MCF 10A (cell line): ENCODE results near the gene SLC1A4. TPM values are rescaled to one million over a fixed set of nuclear protein-coding genes. Genes with fewer than 3 reads are reported as not detected.
A peak's percentile ranks its signal among the peaks of the same experiment; 100 is the strongest.

Experiments
- BruUV-seq: library from RNA; stranded (reverse); fragments of 400-500 nt; replicated peaks from 2 replicates; lab custom pipeline; 2021; lab: Mats Ljungman, UMichigan
- CTCF ChIA-PET: fragments of 300-600 bp; sonication (Branson Sonifier 250); formaldehyde crosslinking; extraction: SDS; loops from one replicate; lab custom pipeline; 2021; ENCODE audit warnings: antibody characterized with exemption, inconsistent platforms; lab: Yijun Ruan, JAX
- POLR2A ChIA-PET: fragments of 300-600, 350-650 bp; sonication (Branson Sonifier 250); formaldehyde crosslinking; extraction: SDS; loops from one replicate; lab custom pipeline; 2020; ENCODE audit warnings: antibody characterized with exemption, inconsistent platforms; lab: Yijun Ruan, JAX
- DNase-seq: peaks from one replicate; pipeline ENCODE4 v3.0.0-alpha.2; 2018; ENCODE audit not compliant: unreplicated experiment
- H3K27ac Mint-ChIP-seq: one replicate; pipeline ENCODE4 v1.8.0; 2022; ENCODE audit warnings: mild to moderate bottlenecking, low read depth, mixed read lengths; ENCODE audit not compliant: unreplicated experiment
- H3K27me3 Mint-ChIP-seq: one replicate; pipeline ENCODE4 v1.8.0; 2022; ENCODE audit warnings: mixed read lengths; ENCODE audit not compliant: insufficient read depth, unreplicated experiment
- H3K36me3 Mint-ChIP-seq: one replicate; pipeline ENCODE4 v1.8.0; 2022; ENCODE audit warnings: mild to moderate bottlenecking, moderate library complexity, mixed read lengths; ENCODE audit not compliant: insufficient read depth, unreplicated experiment
- H3K4me1 Mint-ChIP-seq: one replicate; pipeline ENCODE4 v1.8.0; 2022; ENCODE audit warnings: mixed read lengths; ENCODE audit not compliant: insufficient read depth, unreplicated experiment
- H3K4me3 Mint-ChIP-seq: one replicate; pipeline ENCODE4 v1.8.0; 2022; ENCODE audit warnings: mild to moderate bottlenecking, moderate library complexity, mixed read lengths; ENCODE audit not compliant: unreplicated experiment
- H3K9me3 Mint-ChIP-seq: one replicate; pipeline ENCODE4 v1.8.0; 2022; ENCODE audit warnings: mixed read lengths; ENCODE audit not compliant: unreplicated experiment
- CTCF ChIP-seq: fragments of 200-600 bp; IDR thresholded peaks from one replicate; pipeline ENCODE4 v1.8.0; 2022; ENCODE audit warnings: antibody characterized with exemption, mild to moderate bottlenecking; ENCODE audit not compliant: unreplicated experiment
- intact Hi-C: fragments of 100-400 bp; cut with micrococcal nuclease; formaldehyde crosslinking; loops from 2 replicates; pipeline ENCODE4 v1.14.1; 2022
- total RNA-seq: library from RNA; stranded (reverse); gene quantifications from 2 replicates; pipeline ENCODE4 v1.2.3, GENCODE V29; 2022

The SLC1A4 gene
- total RNA-seq, 1 experiment from 2014 or later: 36.0 TPM

- intact Hi-C loops: no loop called here
- BruUV-seq: no TSS peak
- POLR2A ChIA-PET: interaction anchor here (1.1 to 1.6 kb wide), 3 partner anchors 22 to 35 kb away, joined by 3 to 6 read pairs (median 4); no protein-coding TSS in a partner anchor
- Mint-ChIP-seq H3K27ac (no peak overlapping the region), H3K4me3 (no peak overlapping the region), H3K4me1 (peaks cover 18% of the 10 kb centered on the region), H3K27me3 (no peaks in the 10 kb centered on the region), H3K36me3 (no peaks in the 10 kb centered on the region), H3K9me3 (no peaks in the 10 kb centered on the region)
- TF ChIP-seq CTCF: no peak
- CTCF ChIA-PET: interaction anchor here (0.6 to 1.9 kb wide), 6 partner anchors 10 to 688 kb away, joined by 3 to 11 read pairs (median 4); no protein-coding TSS in a partner anchor
- DNase-seq: peak; percentile 70
These were observed 36.4 kb upstream of the SLC1A4 start for GRCh38 chr2:64952511-64953482.

DNA sequence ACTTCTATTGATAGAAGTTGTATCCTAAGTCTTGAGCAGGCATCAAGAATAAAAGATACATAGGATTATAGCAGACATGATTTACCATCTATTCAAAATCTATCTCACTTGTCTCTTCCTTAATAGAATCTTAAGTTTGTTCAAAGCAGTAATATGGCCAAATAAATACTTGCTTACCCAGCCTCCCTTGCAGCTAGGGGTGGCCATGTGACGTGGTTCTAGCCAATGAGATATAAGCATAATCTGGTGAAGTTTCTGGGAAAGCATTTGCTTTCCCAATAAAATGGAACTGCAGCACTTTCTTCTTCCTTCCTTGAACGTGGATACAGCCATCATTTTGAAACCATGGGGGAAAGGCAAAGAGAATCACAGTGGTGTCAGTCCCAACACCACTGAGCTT lies 33.7 kb upstream of the SLC1A4 start:
- ChIA-PET POLR2A (interaction anchor here (0.6 kb wide), 1 partner anchor 231 kb away, joined by 3 read pairs; no protein-coding TSS in a partner anchor), CTCF (no interaction called here)
- H3K27me3 Mint-ChIP-seq: no peaks in the 10 kb centered on the region
- no TSS peak for BruUV-seq
- H3K4me3 Mint-ChIP-seq: no peak overlapping the region
- peaks cover 13% of the 10 kb centered on the region for H3K4me1 Mint-ChIP-seq
- H3K9me3 Mint-ChIP-seq: no peaks in the 10 kb centered on the region
- H3K27ac Mint-ChIP-seq: no peak overlapping the region
- no peak for TF ChIP-seq CTCF
- DNase-seq: no peak
- H3K36me3 Mint-ChIP-seq: no peaks in the 10 kb centered on the region
- intact Hi-C loops: no loop called here

DNA sequence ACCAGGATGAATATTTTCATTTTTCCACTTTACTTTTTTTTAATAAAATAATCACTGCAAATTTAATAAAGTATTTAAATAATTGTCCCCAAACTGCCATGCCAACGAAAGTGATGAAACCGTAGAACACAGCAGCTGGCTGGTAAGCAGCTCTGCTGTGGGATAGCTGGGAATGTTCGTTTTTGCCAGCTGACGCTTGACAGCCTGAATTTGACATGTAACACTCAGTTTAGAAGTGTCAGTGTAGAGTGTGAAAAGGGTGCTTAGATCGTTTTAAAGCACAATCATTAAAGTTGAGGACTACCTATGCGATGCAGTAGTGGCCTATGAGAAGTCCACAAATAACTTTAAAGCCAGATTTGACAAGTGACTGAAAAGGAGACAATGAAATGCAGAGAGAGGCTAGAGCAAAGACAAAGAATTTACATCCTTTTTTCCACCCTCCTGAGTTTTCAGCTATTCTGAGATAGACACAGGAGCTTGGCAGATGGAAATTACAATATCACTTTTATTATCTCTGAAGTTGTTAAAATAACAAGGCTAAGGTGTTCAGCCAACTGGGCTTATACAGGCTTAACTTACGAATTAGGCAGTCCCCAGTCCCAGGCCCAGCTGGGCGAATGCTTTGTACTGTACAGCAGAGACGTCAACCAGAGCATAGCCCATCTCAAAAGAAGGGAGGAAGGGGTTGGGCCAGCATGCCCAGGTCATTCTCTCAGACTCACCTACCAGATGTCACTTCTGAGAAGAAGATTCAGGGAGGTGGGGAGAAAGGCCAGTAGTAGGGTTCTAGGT lies 31.9 kb upstream of the SLC1A4 start:
- no TSS peak for BruUV-seq
- POLR2A ChIA-PET: interaction anchor here (1.2 kb wide), 1 partner anchor 18 kb away, joined by 3 read pairs; no protein-coding TSS in a partner anchor
- CTCF ChIA-PET: no interaction called here

More for the DNA sequence above, 31.9 kb upstream of the SLC1A4 start:
- no peaks in the 10 kb centered on the region for H3K27me3 Mint-ChIP-seq
- DNase-seq: no peak
- intact Hi-C loops: no loop called here
- H3K27ac Mint-ChIP-seq: no peak overlapping the region
- peaks cover 8% of the 10 kb centered on the region for H3K4me1 Mint-ChIP-seq
- H3K36me3 Mint-ChIP-seq: no peaks in the 10 kb centered on the region
- no peak for TF ChIP-seq CTCF
- H3K9me3 Mint-ChIP-seq: no peaks in the 10 kb centered on the region
- H3K4me3 Mint-ChIP-seq: no peak overlapping the region
